ENCODE results near the gene LRRC56. TPM values are rescaled to one million over a fixed set of nuclear protein-coding genes. Genes with fewer than 3 reads are reported as not detected.
"Not testable (repeated sequence)": the region's sequence is repeated elsewhere in the genome, so short reads cannot be mapped to it uniquely, and the experiment has no call there.

Gene LRRC56
- total RNA-seq, 8 experiments from 2014 or later = 0.75 to 7.6 (median 1.8) TPM

DNA sequence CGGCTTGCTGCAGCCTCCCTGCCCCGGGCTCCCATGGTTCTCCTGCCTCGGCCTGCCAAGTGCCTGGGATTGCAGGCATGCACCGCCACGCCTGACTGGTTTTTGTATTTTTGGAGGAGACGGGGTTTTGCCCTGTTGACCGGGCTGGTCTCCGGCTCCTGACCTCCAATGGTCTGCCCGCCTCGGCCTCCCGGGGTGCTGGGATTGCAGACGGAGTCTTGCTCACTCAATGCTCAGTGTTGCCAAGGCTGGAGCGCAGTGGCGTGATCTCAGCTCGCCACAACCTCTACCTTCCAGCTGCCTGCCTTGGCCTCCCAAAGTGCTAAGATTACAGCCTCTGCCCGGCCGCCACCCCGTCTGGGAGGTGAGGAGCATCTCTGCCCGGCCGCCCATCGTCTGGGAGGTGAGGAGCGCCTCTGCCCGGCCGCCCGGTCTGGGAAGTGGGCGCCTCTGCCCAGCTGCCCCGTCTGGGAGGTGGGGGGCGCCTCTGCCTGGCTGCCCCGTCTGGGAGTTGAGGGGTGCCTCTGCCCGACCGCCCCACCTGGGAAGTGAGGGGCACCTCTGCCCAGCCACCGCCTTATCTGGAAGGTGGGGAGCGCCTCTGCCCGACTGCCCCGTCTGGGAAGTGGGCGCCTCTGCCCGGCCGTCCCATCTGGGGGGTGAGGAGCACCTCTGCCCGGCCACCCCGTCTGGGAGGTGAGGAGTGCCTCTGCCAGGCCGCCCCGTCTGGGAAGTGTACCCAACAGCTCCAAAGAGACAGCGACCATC lies 20.2 kb upstream of the LRRC56 start:
- in situ Hi-C loops (cut with MboI; ENCODE audit: low pct_unique_long_range_greater_than_20kb in 2 of 9, low sequenced_read_pairs in 9 of 9, unreplicated experiment in 9 of 9); ATAC-seq (replicated peaks in 6 of 8); H3K27ac ChIP-seq: not testable (repeated sequence)

DNA sequence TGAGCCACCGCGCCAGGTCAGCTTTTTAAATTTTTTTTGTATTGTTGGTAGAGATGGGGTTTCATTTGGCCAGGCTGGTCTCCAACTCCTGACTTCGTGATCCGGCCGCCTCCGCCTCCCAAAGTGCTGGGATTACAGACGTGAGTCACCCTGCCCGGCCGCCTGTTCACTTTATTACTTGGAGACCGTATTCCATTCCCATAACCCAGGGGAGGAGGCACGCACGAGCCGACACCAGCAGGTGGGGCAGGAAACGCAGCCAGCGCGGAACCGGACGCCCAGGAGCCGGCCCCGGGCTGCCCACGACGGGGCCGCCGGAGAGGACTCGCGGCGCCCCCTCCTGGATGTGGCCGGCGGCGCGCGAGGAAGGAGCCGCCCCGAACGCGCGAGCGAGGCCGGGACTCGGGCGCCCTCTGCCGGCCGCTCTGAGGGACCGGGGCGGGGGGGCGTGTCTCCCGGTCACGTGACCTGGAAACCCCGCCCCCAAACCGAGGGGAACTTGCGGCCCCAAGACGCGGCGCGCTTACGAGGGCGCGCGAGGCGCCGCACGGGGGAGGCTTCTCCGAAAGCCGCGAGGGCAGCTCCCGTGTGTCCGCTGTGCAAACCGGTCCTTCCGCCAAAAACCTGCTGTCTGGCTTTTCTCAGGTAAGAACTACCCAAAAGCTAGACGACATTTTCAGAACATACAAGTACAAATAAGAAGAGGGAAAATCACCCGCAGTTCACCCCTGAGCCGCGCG lies 18.7 kb upstream of the LRRC56 start:
- H3K27ac ChIP-seq = no peak overlapping the region
- 24 to 86% (median 47%) methylated on average over 2 to 41 of the region's 74 CpGs; no CpG with 5 or more reads in 7 of the 10 experiments for WGBS, 10 experiments
- H3K4me1 ChIP-seq (replicated peaks in 1 of 2) = no peaks in the 10 kb centered on the region
- no peak overlapping the region for H3K4me3 ChIP-seq
- ATAC-seq (replicated peaks in 6 of 8) = peak; percentile 50 to 98 (median 82)
- in situ Hi-C loops (cut with MboI; ENCODE audit: low pct_unique_long_range_greater_than_20kb in 2 of 9, low sequenced_read_pairs in 9 of 9, unreplicated experiment in 9 of 9) = no loop called here

More for the DNA sequence above, 20.2 kb upstream of the LRRC56 start:
- H3K4me3 ChIP-seq; H3K4me1 ChIP-seq (replicated peaks in 1 of 2): not testable (repeated sequence)
- WGBS, 10 experiments = 40 to 100% (median 89%) methylated on average over 1 to 8 of the region's 43 CpGs; no CpG with 5 or more reads in 4 of the 10 experiments

- peak in 3 of 8 experiments; percentile 16 to 21 (median 17) for ATAC-seq (replicated peaks in 6 of 8)
- no peak overlapping the region for H3K27ac ChIP-seq
- no peaks in the 10 kb centered on the region for H3K4me1 ChIP-seq (replicated peaks in 1 of 2)
- in situ Hi-C loops (cut with MboI; ENCODE audit: low pct_unique_long_range_greater_than_20kb in 2 of 9, low sequenced_read_pairs in 9 of 9, unreplicated experiment in 9 of 9) = no loop called here
- no peak overlapping the region for H3K4me3 ChIP-seq
- 60 to 100% (median 94%) methylated on average over 2 to 13 of the region's 39 CpGs; no CpG with 5 or more reads in 3 of the 10 experiments for WGBS, 10 experiments
Measured at GRCh38 chr11:520428-521176, 16.7 kb upstream of the LRRC56 start.

DNA sequence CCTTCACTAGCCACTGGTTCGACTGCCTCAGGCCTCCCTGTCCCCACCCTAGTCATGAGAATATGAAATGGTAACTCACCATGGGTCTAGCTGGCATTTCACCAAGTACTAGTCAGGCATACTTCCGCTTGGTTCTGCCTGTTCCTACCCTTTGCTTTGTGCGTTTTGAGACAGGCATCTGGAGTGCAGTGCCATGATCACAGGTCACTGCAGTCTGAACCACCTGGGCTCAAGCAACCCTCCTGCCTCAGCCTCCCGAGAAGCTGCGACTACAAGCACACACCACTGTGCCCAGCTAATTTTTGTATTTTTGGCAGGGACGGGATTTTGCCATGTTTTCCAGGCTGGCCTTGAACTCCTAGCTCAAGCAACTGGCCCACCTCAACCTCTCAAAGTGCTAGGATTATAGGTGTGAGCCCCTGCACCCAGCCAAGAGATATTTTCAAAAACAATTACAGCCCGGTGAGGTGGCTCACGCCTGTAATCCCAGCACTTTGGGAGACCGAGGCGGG lies 16.1 kb upstream of the LRRC56 start:
- in situ Hi-C loops (cut with MboI; ENCODE audit: low pct_unique_long_range_greater_than_20kb in 2 of 9, low sequenced_read_pairs in 9 of 9, unreplicated experiment in 9 of 9) = no loop called here
- WGBS, 10 experiments = 70 to 100% (median 89%) methylated on average over 2 to 6 of the region's 10 CpGs; no CpG with 5 or more reads in 6 of the 10 experiments
- Histone ChIP-seq H3K27ac (no peak overlapping the region), H3K4me1 (replicated peaks in 1 of 2) (no peaks in the 10 kb centered on the region), H3K4me3 (no peak overlapping the region)
- no peak for ATAC-seq (replicated peaks in 6 of 8)

DNA sequence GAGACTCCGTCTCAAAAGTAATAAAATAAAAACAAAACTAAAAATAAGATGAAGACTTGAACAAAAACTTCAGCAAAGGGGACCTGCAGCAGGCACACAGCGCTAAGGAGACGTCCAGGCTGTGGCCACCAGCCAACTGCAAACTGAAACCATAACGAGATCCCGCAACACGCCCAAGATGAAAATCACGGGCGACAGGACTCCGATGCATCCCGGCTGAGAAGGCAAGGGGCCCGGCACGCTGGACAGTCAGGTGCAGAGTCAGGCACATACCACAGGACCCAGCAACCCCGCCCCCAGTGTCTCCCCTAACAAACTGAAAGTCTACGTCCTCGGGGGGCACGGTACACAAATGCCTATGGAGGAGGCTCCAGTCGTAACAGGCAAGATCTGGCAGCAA lies 11.1 kb upstream of the LRRC56 start:
- Histone ChIP-seq H3K27ac (no peak overlapping the region), H3K4me3 (no peak overlapping the region), H3K4me1 (replicated peaks in 1 of 2) (peaks cover 9 to 12% of the 10 kb centered on the region in 2 donors)
- in situ Hi-C loops (cut with MboI; ENCODE audit: low pct_unique_long_range_greater_than_20kb in 2 of 9, low sequenced_read_pairs in 9 of 9, unreplicated experiment in 9 of 9) = no loop called here
- ATAC-seq (replicated peaks in 6 of 8) = no peak
- 40 to 93% (median 83%) methylated on average over 1 to 13 of the region's 17 CpGs; no CpG with 5 or more reads in 2 of the 10 experiments for WGBS, 10 experiments

GRCh38 chr11:528166-528814 lies 9.0 kb upstream of the LRRC56 start:
- in situ Hi-C loops (cut with MboI; ENCODE audit: low pct_unique_long_range_greater_than_20kb in 2 of 9, low sequenced_read_pairs in 9 of 9, unreplicated experiment in 9 of 9) = no loop called here
- ATAC-seq (replicated peaks in 6 of 8) = no peak
- WGBS, 10 experiments = 83 to 100% (median 91%) methylated on average over 1 to 4 of the region's 30 CpGs; no CpG with 5 or more reads in 6 of the 10 experiments
- Histone ChIP-seq H3K27ac (peak overlapping the region in 1 of 2 donors; percentile 40), H3K4me1 (replicated peaks in 1 of 2) (peaks cover 9 to 12% of the 10 kb centered on the region in 2 donors), H3K4me3 (no peak overlapping the region)

- Histone ChIP-seq H3K4me3 (no peak overlapping the region), H3K27ac (peak overlapping the region in 1 of 2 donors; percentile 40), H3K4me1 (replicated peaks in 1 of 2) (peaks cover 10 to 15% of the 10 kb centered on the region in 2 donors)
- WGBS, 10 experiments = 65 to 100% (median 80%) methylated on average over 1 to 9 of the region's 29 CpGs; no CpG with 5 or more reads in 5 of the 10 experiments
- in situ Hi-C loops (cut with MboI; ENCODE audit: low pct_unique_long_range_greater_than_20kb in 2 of 9, low sequenced_read_pairs in 9 of 9, unreplicated experiment in 9 of 9) = no loop called here
- peak in 6 of 8 experiments; percentile 6 to 69 (median 63) for ATAC-seq (replicated peaks in 6 of 8)
Measured at GRCh38 chr11:528815-529727, 8.3 kb upstream of the LRRC56 start.

- Histone ChIP-seq H3K4me1 (replicated peaks in 1 of 2) (peaks cover 14 to 18% of the 10 kb centered on the region in 2 donors), H3K4me3 (no peak overlapping the region), H3K27ac (no peak overlapping the region)
- WGBS, 10 experiments = 89 to 90% methylated on average over 2 to 3 of the region's 18 CpGs; no CpG with 5 or more reads in 8 of the 10 experiments
- in situ Hi-C loops (cut with MboI; ENCODE audit: low pct_unique_long_range_greater_than_20kb in 2 of 9, low sequenced_read_pairs in 9 of 9, unreplicated experiment in 9 of 9) = no loop called here
- ATAC-seq (replicated peaks in 6 of 8) = peak in 1 of 8 experiments; percentile 2
Measured at GRCh38 chr11:529728-530411, 7.5 kb upstream of the LRRC56 start.

GRCh38 chr11:530960-531831 lies 6.1 kb upstream of the LRRC56 start:
- WGBS, 10 experiments = 80 to 100% methylated on average over 1 of the region's 28 CpGs; no CpG with 5 or more reads in 8 of the 10 experiments
- no peak overlapping the region for H3K4me3 ChIP-seq
- H3K27ac ChIP-seq = no peak overlapping the region
- no peak for ATAC-seq (replicated peaks in 6 of 8)
- peaks cover 16 to 19% of the 10 kb centered on the region in 2 donors for H3K4me1 ChIP-seq (replicated peaks in 1 of 2)
- in situ Hi-C loops (cut with MboI; ENCODE audit: low pct_unique_long_range_greater_than_20kb in 2 of 9, low sequenced_read_pairs in 9 of 9, unreplicated experiment in 9 of 9) = no loop called here

GRCh38 chr11:531919-532526 lies 5.3 kb upstream of the LRRC56 start:
- in situ Hi-C loops (cut with MboI; ENCODE audit: low pct_unique_long_range_greater_than_20kb in 2 of 9, low sequenced_read_pairs in 9 of 9, unreplicated experiment in 9 of 9) = no loop called here
- ATAC-seq (replicated peaks in 6 of 8) = no peak
- Histone ChIP-seq H3K27ac (no peak overlapping the region), H3K4me3 (no peak overlapping the region), H3K4me1 (replicated peaks in 1 of 2) (peaks cover 24% of the 10 kb centered on the region in 2 donors)
- 80 to 100% (median 95%) methylated on average over 1 to 6 of the region's 18 CpGs; no CpG with 5 or more reads in 4 of the 10 experiments for WGBS, 10 experiments

All from motor neuron (in vitro differentiated cells).